GM18499 (cell line): Measurements from ENCODE around the gene WNT7A.

Experiments used
- ATAC-seq: cut with Tn5 transposase; IDR thresholded peaks from one replicate; pipeline ENCODE4 v1.9.1; 2021; ENCODE audit warnings: moderate number of reproducible peaks; ENCODE audit not compliant: insufficient read depth, unreplicated experiment

WNT7A gene

DNA sequence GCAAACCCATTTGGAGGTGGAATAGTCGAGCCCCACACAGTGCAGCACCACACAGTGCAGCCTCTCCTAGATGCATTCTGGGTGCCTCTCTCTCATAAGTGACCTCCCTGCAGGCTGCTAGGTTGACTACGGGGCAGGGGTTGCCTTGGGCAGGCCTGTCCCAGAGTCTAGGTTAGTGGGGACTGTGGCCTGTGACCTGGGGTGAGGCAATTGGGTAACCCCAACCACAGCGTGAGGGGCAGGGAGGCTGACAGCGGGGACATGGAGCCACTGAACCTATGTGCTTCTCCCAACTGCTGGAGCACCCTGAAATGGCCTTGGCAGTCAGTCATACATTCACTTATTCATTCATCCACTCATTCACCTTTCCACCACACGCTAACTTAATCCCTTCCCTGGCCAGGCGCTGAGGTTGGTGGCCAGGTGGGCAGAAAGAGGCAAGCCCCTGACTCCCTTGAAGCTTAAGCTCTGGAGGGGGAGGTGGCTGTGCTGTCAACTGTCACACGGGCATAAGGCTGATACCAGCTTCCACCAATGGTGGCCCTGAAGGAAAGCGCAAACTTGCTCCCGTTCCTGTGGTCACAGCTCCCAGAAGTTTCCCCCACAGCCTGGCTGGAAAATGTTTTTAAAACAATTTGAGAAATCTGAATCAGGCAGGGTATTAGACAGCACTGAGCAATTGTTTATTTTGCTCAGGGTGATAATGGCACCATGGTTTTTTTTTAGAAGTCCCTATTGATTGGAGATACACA, 46.2 kb downstream of the WNT7A start:
- no peak for ATAC-seq

DNA sequence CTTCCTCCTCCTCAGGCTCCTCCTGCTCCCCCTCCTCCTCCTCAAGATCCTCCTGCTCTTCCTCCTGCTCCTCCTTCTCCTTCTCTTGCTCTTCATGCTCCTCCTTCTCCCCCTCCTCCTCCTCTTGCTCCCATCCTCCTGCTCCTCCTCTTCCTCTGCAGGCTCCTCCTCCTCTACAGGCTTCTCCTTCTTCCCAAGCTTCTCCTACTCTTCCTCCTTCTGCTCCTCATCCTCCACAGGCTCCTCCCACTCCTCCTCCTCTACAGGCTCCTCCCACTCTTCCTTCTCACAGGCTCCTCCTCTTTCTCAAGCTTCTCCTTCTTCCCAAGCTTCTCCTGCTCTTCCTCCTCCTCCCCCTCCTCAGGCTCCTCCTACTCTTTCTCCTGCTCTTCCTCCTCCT, 47.7 kb downstream of the WNT7A start:
- no peak for ATAC-seq

- no peak for ATAC-seq
Observed at GRCh38 chr3:13831386-13831996, 48.4 kb downstream of the WNT7A start.

DNA sequence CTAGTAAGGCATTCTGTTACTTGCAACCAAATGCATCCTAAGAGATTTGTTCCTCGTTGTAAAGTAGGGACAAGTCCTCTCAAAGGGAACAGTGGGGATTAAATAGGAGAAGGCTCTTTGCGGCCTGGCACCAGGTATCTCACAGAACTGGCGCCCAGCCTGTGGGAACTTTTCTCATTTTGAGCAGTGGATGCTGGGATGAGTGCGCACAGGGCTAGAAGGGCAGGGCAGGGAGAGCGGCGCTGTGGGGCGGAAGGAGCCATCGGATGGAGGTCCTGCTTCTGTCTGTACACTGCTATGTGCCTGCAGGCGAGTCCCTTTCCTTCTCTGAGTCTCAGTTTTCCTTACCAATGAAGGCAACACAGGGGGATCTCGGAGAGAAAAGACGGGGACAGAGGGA, 50.6 kb downstream of the WNT7A start:
- ATAC-seq = no peak

DNA sequence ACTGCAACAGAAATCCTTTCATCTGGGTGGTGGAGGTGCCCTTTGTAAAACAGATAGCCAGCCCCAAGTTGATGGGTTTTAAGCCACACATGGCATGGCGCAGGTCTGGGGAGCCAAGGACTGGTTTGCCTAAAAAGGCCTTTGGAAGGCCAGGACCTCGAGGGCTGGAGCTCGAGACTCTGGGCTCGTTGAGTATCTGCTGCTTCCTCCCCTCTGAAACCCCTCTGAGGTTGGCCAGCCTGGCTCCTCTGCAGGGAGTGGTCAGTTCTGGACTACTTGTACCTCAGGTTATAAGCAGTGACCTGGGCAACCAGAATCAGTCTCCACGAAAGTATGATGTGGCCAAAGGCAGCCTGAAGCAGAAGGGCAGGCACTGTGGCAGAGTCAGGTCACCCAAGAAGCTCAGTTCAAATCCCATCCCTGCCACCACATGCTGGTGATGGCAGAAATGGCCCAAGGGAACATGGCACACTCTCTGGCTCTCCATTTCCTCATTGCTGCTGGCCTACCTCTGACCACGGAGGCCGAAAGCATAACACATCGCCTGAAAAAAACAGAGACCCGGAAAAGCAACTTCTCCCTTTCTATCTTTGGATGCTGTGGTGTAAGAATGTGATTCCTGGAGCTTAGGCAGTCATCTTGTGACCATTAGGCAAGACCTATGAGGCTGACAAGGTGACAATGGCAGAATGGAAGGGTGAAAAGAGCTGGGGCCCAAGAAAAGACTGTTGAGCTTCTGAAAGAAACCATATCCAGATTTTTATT, 51.2 kb downstream of the WNT7A start:
- ATAC-seq = no peak

- no peak for ATAC-seq
Observed at GRCh38 chr3:13827699-13828098, 52.2 kb downstream of the WNT7A start.

GRCh38 chr3:13827256-13827655, 52.6 kb downstream of the WNT7A start:
- no peak for ATAC-seq

- ATAC-seq = no peak
Observed at GRCh38 chr3:13826672-13827071, 53.2 kb downstream of the WNT7A start.

GRCh38 chr3:13825821-13826220, 54.0 kb downstream of the WNT7A start:
- no peak for ATAC-seq

DNA sequence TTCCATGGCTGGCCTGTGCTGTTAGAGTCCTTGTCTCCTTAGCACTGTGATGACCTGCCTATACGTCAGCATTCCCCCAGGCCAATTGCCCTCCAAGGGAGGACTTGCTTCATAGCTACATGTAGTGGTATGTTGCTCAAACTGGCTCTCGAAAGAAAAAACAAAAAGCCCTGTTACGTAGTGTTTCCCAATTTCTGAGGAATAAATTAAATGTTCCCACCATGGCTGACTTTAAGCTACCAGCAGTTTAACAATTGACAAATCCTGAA, 54.6 kb downstream of the WNT7A start:
- ATAC-seq = no peak

- no peak for ATAC-seq
Observed at GRCh38 chr3:13824521-13825310, 55.2 kb downstream of the WNT7A start.

GRCh38 chr3:13823692-13824091, 56.2 kb downstream of the WNT7A start:
- ATAC-seq = no peak

DNA sequence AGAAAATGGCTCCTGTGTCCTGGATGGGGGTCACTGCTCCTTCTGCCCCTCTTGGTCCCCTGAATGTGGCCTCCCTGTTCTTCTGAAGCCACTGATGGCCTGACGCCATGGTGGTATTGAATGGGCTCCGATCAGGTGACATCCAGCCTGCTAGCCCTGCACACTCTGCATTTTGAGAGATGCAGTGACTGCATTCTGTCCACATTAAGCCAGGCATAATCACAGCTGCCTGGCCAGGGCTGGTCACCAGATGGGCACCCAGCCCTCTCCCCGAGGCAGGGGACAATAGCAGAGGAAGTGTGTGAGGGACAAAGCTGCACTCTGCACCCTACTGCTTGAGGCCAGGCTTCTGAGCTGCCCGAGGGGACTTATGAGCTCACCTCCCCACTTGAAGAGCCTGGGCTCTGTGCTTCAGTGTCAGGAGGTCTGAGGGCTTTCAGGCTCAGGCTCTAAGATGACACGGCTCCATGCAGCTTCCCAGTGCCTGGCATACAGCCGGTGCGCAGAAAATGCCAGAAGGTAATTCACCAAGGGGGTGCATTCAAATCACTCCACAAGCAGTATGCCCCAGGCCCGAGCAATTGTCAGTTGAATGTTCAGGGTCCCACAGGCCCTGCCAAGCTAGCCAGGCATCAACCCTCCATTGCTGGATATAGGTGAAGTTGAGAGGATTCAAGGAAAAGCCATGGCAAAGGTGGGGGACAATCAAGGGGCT, 56.8 kb downstream of the WNT7A start:
- no peak for ATAC-seq

DNA sequence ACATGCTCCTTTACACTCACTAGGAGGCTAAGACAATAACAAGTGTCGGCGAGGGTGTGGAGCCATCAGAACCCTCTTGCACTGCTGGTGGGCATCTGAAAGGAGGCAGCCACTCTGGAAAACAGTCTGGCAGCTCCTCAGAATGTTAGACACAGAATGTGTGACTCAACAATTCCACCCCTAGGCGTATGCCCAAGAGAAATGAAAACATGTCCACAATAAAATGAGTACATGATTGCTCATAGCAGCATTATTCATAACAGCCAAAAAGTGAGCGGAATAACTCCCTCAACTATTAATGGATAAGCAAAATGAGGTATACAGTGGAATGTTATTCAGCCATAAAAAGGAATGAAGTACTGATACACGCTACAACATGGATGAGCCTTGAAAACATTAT, 57.8 kb downstream of the WNT7A start:
- ATAC-seq = no peak

DNA sequence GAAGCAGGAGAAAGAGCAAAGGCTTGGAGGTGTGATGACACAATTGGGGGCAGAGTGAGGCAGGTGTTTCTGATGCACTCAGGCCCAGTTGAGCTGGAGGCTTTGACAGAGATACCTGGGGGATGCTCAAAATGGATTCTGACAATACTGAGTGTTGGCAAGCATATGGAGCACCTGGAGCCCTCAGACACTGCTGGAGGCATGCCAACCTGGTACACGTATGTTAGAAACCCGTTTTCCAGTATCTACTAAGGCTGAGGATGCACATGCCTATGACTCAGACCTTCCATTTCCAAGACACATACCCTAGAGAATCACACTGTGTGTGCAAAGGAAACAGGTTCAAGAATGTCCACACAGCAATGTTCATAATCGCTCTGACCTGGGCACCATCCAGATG, 58.7 kb downstream of the WNT7A start:
- ATAC-seq = no peak

GRCh38 chr3:13818919-13819318, 61.0 kb downstream of the WNT7A start:
- no peak for ATAC-seq

DNA sequence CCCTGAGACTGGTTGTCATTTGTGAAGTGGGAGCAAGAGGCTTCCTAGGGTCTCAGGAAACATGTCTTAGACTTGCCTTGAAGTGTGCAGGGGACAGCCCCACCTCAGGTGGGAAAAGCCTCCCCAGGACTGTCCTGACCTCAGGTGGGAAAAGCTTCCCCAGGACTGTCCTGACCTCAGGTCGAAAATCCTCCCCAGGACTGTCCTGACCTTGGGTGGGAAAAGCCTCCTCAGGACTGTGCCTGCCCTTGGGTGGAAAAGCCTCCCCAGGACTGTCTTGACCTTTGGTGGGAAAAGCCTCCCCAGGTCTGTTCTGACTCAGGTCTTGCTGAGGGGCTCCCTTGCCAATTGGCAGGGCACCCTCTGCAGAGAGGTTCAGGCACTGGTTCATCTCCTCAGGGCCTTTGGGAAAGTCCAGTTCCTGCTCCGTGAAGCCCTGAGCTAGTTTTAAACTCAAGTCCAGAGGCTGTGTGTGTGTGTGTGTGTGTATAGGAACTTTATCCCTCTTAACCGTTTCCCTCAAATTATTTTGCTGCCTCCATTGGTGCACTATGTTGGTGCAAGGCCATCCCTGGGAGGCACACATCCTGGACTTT, 64.7 kb downstream of the WNT7A start:
- no peak for ATAC-seq

DNA sequence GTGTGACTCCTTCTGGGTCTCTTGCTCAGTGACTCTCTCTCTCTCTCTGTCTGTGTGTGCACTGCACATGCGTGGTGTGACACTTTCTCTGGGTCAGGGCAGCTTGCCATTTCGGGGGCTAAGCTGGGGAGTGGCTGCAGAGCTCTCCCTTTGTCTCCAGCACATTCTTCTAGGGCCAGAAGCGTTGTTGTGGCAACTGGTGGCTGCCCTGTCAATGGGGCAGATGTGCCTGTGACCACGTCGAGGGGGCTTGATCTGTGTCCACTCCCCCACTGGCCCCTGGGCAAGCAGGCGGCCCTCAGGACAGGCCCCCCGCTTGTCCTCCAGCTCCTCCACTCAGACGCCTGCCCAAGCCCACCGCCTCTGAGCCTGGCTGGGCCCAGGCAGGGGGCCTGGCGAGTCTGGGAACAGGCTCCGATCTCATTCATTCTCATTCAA, 67.8 kb downstream of the WNT7A start:
- ATAC-seq = no peak

GRCh38 chr3:13811614-13812013, 68.3 kb downstream of the WNT7A start:
- no peak for ATAC-seq

DNA sequence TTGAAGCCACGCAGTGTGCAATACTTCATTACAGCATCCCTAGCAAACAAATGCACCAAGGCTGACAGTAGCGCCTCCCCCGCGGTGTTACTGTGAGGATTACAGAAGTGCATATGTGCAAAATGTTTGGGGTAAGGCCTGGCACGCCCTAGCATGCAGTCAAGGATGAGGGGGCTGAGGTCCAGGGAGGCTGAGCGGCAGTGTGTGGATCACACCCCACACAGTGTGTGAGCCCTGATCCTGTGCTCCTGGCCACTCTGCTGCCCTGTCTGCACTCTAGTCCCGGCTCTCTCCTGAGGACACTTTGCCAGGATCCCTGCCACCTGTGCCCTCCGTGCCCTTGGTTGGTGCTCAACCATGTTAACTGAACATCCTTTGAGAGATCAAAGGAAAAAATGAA, 71.3 kb downstream of the WNT7A start:
- no peak for ATAC-seq
